Measurements from ENCODE around the gene COQ8B. TPM values are rescaled to one million over a fixed set of nuclear protein-coding genes. Genes with fewer than 3 reads are reported as not detected.

The COQ8B gene
- total and polyA plus RNA-seq, 2 of the 4 experiments (the other 2 are of a cell fraction), result 14.9 to 23.2 TPM

DNA sequence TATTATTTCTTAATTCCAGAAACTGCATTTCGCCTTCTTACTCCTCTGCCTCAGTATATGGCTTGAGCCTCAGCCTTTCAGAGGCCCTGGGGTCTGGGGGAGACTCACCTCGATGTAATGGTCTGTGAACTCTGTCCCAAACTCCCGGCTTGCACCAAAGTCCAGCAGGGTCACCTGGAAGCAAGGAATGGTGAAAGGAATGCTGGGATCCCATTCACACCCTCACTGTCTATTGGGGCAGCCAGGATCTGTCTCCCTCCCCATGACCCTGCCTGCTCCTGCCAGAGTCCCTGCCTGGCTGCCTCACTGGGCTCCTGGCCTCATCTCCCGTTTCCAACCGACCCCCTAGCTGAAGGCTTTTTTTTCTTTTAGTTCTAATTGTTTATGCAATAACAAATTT is 20.8 kb downstream of the COQ8B start:
- CTCF ChIA-PET, result no interaction called here
- dilution Hi-C loops (cut with HindIII; ENCODE audit: low sequenced_read_pairs, unreplicated experiment), result no loop called here
- in situ Hi-C loops (cut with MboI; ENCODE audit: low sequenced_read_pairs), result no loop called here
- no peak overlapping the region for H3K56ac ChIP-seq (ENCODE audit: extremely low read depth, insufficient read depth, low read length)
- no peak for TF ChIP-seq CHD1 (IDR thresholded peaks at IDR 0.05; ENCODE audit: low read depth, low read length)
- no peak for TF ChIP-seq ELK1 (IDR thresholded peaks at IDR 0.05; ENCODE audit: borderline replicate concordance, low read depth, low read length)
- TF ChIP-seq NFE2L2 (IDR thresholded peaks at IDR 0.05; ENCODE audit: low read depth, low read length), result no peak
- no peak overlapping the region for H3K23ac ChIP-seq (ENCODE audit: low read depth, low read length)
- no peak for ATAC-seq (ENCODE audit: low read depth)
- POLR2A ChIA-PET (ENCODE audit: unreplicated experiment), result no interaction called here
- H3K4ac ChIP-seq (ENCODE audit: low read depth, low read length), result no peak overlapping the region
- no peaks in the 10 kb centered on the region for H3K9me3 ChIP-seq (ENCODE audit: control insufficient read depth, insufficient read depth, low read length)
- peaks cover 0 to 4% of the 10 kb centered on the region in 2 experiments; a peak in 1 of 4 replicates for H3K79me1 ChIP-seq (ENCODE audit: low read depth in 1 of 2, low read length in 2 of 2)
- no peak overlapping the region for H4K91ac ChIP-seq (ENCODE audit: insufficient read depth, low read depth, low read length)
- H2AFZ ChIP-seq (replicated peaks; ENCODE audit: low read length, poor library complexity), result no peak overlapping the region
- no peaks in the 10 kb centered on the region for H3K27me3 ChIP-seq (ENCODE audit: control insufficient read depth, insufficient read depth, low read length)
- DNase-seq, result no peak
- no peak overlapping the region for H2AK9ac ChIP-seq (replicated peaks; ENCODE audit: low read depth, low read length, poor library complexity)
- no peak overlapping the region for H3K9ac ChIP-seq (ENCODE audit: low read depth, low read length)
- no peak overlapping the region for H3K4me2 ChIP-seq (ENCODE audit: low read depth, low read length)
- no TSS peak for BruUV-seq (replicated peaks)
- no peak overlapping the region for H3K18ac ChIP-seq (ENCODE audit: low read depth, low read length)
- no peak overlapping the region for H2BK15ac ChIP-seq (ENCODE audit: low read depth, low read length)
- H3K4me1 ChIP-seq (ENCODE audit: control insufficient read depth, insufficient read depth, low read length), result peaks cover 5% of the 10 kb centered on the region
- no peak overlapping the region for H4K5ac ChIP-seq (ENCODE audit: low read depth, low read length)
- H3K36me3 ChIP-seq (ENCODE audit: control insufficient read depth, insufficient read depth, low read length), result peaks cover 44% of the 10 kb centered on the region
- H2BK120ac ChIP-seq (ENCODE audit: low read depth, low read length), result no peak overlapping the region
- H4K20me1 ChIP-seq (ENCODE audit: insufficient read depth, low read length), result no peaks in the 10 kb centered on the region
- H4K8ac ChIP-seq (ENCODE audit: low read depth in 2 of 2, low read length in 2 of 2), result no peak overlapping the region
- peaks cover 14% of the 10 kb centered on the region; the same call in 1 of the 2 replicates for H3K9me1 ChIP-seq (ENCODE audit: insufficient read depth, low read length)
- H3K4me3 ChIP-seq (ENCODE audit: insufficient read depth, low read depth, low read length), result no peak overlapping the region
- H3K14ac ChIP-seq (replicated peaks; ENCODE audit: low read depth, low read length), result no peak overlapping the region
- no peak overlapping the region for H3K27ac ChIP-seq (ENCODE audit: insufficient read depth, low read length)
- H2AK5ac ChIP-seq (ENCODE audit: low read depth, low read length), result no peak overlapping the region
- no peak overlapping the region for H2BK20ac ChIP-seq (ENCODE audit: low read depth, low read length)
- no CpG with 5 or more reads among the region's 5 CpGs for WGBS, 2 experiments (ENCODE audit: extremely low coverage in 2 of 2, insufficient read length in 1 of 2)
- H2BK5ac ChIP-seq (ENCODE audit: low read depth, low read length, poor library complexity, severe bottlenecking), result no peak overlapping the region
- intact Hi-C loops (cut with micrococcal nuclease), result no loop called here

All from IMR-90 (cell line).